Stimulated activated CD4-positive, alpha-beta T cell treated with anti-CD3 and anti-CD28 coated beads, Interleukin-4, amount 100 ng/mL, for 24 hours (primary cell): Measurements from ENCODE around the gene MEAF6.

ENCODE experiments used
- DNase-seq: peaks from one replicate; pipeline ENCODE4 v3.0.0-alpha.2; 2020

Gene MEAF6

DNA sequence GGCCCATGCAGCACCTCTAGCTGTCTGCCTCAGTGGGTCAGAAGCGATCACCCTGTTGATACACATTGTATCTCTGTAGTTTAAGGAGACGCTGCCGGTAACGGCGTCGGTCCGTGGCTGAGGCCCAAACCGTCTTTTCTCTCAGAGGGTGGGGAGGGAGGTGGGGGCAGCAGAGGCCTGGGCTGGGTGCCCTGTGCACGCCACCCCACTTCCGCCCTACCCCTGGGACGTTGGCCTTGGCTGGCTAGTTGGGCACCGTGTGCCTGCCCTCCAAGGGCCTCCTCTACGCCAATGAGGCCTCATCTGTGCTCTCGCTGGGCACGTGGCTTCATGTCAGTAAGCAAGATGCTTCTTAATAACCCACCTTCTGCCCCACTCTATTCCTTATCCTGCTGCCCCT is 30.8 kb downstream of the MEAF6 start:
- no peak for DNase-seq

DNA sequence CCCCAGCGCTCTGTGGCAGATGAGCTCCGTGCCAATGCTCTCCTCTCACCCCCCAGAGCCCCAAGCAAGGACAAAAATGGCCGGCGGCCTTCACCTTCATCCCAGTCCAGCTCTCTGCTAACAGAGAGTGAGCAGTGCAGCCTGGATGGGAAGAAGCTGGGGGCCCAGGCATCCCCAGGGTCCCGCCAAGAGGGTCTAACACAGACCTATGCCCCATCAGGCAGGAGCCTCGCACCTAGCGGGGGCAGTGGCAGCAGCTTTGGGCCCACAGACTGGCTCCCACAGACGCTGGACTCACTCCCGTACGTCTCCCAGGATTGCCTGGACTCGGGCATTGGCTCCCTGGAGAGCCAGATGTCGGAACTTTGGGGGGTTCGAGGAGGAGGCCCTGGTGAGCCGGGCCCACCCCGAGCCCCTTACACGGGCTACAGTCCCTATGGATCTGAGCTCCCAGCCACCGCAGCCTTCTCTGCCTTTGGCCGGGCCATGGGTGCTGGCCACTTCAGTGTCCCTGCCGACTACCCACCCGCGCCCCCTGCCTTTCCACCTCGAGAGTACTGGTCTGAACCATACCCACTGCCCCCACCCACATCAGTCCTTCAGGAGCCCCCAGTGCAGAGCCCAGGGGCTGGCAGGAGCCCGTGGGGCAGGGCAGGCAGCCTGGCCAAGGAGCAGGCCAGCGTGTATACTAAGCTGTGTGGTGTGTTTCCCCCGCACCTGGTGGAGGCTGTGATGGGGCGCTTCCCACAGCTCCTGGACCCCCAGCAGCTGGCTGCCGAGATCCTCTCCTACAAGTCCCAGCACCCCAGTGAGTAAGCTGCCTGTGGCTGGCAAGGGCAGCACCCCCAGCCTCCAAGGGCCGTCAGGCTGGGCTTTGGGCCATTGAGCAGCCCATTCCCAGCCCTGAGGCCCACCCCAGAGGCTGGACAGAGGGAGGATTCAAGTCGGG is 31.5 kb downstream of the MEAF6 start:
- no peak for DNase-seq

DNA sequence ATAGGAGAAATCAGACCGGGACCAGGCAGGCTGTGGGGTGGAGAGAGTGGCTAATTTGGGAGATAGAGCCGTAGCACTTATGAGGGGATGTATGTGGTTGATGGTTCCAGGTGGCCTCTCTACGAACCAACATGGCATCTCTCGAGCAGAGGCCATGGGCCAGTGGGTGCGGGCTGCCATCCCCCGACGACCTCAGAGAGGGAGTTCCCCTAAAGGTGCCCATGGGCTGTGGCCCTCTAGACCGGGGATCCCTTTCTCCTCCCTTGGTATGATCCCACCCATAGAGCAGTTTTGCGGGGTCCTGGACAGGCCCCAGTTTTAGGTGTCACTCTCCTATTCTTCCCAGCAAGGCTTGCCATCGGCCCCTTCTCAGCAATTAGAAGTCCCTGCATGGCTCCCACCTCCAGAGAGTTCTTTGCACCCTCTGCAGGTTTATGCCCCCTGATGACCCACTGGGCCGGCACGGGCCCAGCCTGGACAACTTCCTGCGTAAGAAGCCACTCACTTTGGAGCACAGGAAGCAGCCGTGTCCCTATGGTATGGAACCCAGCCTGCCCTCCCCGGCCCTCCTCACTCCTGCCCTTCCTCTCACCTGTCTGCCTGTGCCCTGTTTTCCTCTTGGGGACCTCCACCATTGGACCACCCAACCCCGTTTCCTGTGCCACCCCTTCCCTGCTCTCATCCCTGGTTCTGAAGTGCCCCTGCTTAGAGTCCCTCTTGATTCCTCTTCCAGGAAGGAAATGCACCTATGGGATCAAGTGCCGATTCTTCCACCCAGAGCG is 32.4 kb downstream of the MEAF6 start:
- no peak for DNase-seq

DNA sequence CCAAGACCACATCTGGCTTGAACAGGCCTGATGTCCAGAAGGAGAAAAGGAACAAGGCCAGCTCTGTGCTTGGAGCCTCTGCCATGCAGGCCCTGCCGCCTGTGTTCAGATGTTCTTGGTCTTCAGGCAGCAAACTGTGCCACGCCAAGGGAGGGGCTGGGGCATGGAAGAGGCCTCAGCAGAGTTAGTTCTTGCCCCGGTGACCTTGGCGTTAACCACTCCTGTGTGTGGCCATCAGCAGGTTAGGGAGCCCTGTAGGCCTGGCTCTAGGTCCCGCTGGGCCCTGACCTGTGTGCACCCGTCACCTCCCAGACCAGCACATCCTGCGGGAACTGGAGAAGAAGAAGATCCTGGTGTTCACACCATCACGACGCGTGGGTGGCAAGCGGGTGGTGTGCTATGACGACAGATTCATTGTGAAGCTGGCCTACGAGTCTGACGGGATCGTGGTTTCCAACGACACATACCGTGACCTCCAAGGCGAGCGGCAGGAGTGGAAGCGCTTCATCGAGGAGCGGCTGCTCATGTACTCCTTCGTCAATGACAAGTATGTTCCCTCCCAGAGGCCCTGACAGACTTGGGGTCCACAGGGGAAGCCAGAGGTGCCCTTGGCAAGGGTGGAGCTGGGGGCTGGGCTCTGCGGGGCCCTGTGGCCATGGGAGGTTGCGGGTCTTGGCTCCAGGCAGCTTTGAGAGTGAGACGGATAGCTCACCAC is 33.1 kb downstream of the MEAF6 start:
- peak; percentile 47 for DNase-seq

DNA sequence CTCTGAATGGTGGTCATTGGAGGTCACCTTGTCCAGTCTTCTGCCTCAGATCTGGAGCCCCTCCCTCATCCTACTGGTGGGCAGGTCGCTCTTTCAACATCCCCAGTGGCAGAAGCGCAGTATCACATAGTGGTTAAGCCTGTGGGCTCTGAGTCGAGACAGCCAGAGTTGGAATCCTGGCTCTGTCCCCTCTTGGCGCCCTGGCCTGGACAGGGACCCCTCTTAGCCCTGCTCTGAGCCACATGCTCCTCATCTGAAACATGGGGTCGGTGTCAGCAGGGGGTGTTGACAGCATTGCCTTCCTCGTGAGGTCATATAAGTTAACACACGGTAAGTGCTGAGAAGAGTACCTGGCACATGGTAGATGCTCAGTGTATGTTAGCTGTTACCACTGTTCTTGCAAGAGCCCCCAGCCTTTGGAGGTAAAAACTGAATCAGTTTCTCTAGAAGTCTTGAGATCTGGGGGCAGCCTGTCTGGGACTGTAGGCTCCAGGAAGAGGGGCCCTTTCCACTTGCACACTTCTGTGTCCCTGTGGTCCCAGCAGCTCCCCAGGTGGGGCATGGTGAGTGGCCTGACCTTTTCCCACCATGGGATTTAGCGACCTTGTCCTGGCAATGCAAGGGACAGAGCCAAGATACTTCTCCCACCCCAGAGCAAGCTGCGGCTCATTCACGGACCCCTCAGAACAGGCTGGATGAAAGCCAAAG is 33.8 kb downstream of the MEAF6 start:
- no peak for DNase-seq

DNA sequence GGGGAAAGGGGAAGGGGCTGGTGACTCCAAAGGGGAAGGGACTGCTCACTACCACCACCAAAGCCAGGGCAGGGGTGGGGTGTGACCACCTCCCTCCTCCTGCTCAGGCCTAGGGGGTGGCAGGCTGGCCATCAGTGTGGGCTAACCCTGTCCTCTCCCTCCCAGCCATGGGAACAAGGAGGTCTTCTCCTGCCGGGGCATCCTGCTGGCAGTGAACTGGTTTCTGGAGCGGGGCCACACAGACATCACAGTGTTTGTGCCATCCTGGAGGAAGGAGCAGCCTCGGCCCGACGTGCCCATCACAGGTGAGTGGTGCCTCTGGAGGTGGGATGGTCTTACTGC is 34.5 kb downstream of the MEAF6 start:
- DNase-seq, result peak; percentile 21

DNA sequence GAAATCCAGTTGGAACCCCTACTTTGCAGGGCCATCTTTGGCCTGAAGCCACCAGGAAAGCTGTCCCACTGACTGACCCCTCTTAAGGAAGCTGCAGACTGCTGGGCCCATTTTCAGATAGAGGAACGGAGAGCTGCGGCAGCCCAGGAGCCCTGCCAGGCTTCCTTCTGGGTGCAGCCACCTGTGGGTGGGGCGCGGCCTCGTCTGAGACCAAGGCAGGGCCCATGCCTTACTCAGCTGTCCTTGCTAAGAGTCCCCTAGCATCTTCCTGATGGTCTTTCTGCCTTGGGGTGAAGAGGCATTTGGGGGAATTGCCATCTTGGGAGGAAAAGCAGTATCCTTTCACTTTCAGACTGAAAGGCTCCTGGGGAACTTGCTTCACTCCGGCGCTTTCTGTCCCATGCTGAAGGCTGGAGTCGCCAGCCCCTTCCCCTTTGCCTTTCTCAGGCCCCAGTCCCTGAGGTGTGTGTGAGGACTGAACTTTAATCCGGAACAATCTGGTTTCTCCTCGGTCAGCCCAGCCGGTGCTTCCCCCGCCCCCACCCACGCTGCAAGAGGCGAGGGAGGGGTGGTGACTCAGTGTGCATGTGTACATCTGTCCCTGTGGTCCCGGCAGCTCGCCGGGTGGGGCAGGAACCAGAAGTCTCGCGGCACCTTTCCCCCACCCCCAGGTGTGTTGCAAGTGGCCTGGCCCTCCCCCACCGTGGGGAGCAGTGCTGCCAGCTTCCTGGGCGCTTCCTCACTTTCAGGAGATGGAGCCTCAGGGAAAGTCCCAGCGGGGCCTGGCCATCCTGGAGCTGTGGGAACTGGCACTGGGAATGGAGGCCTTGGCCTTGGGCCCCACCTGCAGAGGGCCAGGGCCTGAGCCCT is 35.1 kb downstream of the MEAF6 start:
- DNase-seq, result peak; percentile 94

DNA sequence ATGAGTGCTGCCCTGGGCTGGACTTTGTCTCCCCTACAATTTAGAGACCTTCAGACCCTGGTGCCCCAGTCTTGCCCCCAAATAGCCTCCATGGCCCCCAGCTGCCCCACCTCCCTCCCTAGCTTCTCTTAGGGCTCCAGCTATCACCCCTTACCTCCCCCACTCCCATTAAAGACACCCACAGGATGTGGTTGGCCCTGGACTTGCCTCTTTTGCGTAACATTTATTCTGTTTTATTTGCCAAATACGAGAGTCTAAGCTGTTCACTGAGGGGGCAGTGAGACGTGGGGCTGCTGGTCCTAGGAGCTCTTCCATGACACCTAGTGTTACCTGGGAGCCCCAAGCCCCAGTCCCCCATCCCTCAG is 35.7 kb downstream of the MEAF6 start:
- peak; percentile 46 for DNase-seq

DNA sequence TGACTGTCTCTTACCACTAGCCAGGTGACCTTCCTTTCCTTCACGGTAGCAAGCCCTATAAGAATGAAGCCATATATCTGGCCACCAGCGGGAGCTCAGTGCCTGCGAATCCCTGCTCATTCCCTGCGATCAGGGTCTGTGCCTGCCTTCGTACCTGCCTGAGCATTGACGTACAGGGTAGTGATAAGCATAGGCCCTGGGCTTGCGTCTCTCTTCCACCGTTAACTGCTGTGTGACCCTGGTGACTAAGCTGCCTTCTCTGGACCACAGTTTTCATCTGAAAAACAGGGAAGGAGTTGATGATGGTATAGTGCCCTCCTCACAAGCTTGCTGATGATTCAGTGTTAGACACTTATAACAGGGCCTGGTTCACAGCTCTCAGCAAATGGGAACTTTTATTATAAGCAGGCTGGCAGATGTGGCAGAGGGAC is 36.1 kb downstream of the MEAF6 start:
- peak; percentile 75 for DNase-seq

DNA sequence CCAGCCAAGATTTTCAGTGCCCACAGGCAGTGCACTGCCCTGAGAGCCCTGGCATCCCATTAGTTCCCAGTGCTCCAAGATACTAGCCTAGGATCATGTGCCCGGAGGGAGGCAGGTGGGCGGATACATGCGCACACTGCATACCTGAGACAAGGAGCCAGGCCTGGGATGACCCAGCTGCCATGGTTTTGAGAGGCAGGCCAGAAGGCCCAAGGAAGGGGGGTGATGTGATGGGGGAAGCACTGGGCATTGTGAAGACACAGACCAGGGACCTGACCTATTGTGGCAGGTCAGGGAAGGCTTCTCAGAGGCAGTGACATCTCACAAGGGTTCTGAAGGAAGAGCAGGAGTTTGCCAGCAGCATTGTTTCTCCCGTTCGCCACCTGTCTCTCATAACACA is 36.6 kb downstream of the MEAF6 start:
- no peak for DNase-seq

DNA sequence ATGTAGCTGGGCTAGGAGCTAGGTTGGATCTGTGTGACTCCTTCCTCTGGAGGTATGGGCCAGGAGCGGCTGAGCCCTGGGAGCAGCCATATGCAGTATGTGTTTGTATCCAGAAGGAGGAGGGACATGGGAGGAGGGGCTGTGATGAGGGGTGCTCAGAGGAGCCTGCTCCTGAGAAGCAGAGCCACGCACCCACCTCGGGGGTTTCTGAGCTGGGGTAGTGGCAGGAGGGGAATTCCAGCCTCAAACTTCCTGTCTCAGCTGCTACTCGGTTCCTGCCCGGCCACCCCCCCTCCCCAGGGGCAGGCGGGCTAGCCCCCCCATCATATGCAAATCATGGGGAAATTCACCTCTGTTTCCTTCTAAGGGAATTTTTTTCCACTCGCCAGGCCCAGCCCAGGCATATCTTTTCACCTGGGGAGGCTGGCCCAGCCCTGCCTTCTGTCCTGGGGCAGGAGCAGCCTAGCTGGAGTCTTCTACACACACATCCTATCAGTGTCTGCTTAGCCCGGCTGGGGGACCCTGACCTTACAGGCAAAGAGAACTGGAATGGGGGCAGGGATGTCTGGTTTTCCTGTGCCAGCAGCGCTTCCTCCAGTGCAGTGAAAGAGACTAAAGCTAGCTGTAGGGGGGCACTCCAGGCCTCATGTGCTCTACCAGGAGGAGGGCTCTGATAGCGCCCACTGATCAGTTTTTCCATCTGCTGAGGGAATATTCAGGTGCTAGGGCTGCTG is 37.2 kb downstream of the MEAF6 start:
- DNase-seq, result peak; percentile 89

DNA sequence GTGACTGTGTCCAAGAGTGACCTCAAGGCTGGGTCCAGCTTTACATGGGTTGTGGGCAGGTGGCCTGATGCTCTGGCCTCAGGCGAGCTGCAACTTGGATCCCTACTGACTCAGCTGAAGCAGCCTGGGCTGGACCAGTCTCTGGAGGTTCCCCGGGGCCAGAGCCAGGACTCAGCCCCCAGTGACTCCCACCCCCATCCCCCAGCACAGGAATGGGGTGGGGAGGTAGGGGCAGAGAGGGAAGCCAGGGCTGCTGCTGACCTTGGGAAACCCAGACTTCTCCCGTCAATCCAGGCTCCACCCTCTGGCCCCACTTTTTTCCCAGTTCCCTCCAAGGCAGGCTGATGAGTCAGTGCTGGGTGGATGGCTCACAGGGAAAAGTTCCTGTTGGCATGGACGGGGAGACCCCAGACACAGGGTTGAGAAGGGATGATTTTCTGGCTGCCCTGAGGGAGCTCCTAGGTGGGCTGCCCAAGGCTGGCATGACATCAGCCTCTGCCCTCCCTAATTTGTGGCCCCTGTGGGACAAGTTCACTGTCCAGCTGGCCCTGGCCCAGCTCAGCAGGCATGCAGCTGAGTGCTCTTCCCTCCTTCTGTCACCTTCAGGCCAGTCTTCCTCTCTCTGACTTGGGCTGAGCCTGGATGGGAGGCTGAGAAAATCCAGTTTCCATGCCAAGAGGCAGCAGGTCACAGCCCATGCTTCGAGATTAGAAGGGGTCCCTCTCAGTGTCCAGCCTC is 37.9 kb downstream of the MEAF6 start:
- DNase-seq, result no peak

DNA sequence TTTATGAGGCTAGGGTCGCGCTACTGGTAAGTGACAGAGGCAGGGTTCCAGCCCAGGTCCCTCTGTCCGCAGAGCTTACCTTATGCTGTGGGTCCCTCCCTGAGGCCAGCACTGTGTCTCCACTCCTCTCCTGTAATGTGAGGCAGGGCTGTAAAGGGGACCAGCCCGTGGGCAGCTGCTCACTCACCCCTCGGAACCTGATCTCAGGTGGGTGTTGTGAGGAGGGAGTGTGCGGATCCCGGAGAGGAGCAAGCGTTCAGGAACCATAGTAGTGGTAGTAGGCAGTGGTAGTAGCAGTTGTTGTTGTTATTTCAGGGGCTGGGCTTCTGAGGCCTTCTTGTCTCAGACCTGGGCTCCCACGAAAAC is 38.5 kb downstream of the MEAF6 start:
- DNase-seq, result no peak

DNA sequence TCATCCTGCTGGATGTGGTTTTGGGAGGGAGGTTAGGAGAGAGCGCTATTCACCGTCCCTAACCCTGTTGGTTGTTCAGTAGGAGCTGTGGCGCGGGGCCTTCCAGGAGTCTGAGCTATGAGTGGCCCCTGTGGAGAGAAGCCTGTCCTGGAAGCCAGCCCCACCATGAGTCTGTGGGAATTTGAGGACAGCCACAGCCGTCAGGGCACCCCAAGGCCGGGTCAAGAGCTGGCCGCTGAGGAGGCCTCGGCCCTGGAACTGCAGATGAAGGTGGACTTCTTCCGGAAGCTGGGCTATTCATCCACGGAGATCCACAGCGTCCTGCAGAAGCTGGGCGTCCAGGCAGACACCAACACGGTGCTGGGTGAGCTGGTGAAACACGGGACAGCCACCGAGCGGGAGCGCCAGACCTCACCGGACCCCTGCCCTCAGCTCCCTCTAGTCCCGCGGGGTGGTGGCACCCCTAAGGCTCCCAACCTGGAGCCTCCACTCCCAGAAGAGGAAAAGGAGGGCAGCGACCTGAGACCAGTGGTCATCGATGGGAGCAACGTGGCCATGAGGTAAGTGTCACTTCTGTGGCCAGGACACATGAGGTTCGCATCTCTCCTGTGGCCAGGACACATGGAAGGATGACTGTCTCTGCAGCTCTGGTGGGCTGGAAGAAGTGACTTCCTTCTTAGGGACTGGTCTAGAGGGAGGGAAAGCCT is 39.0 kb downstream of the MEAF6 start:
- DNase-seq, result no peak

DNA sequence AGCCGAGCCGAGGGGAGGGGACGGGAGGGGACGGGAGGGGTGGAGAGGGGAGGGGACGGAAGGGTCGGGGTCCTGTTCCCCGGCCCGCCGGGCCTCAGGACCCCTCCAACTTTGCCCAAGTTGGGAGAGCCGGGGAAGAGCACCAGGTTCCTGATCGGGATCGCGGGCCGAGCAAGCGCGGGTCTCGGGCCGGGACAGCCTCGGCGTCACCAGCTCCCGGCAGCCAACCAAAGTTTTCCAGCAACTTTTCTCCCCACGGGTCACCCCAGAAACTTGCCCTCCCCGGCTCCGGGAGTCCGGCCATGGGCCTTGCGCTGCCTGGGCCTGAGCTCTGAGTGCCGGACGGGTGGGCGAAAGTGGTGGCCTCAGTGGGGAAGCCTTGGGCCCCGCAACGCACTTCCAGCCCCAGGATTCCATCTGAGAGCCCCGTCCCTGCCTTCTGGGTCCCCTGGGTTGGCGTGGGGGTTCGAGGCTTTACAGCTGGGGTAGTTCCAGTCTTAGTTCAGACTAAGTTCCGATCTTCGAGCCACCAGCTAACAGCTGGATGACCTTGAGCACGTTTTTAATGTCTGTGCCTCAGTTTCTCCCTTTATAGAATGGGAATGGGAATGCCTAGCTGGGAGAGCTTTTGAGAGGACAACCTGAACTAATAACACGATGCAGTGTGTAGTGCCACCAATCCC is 39.7 kb downstream of the MEAF6 start:
- peak; percentile 36 for DNase-seq

DNA sequence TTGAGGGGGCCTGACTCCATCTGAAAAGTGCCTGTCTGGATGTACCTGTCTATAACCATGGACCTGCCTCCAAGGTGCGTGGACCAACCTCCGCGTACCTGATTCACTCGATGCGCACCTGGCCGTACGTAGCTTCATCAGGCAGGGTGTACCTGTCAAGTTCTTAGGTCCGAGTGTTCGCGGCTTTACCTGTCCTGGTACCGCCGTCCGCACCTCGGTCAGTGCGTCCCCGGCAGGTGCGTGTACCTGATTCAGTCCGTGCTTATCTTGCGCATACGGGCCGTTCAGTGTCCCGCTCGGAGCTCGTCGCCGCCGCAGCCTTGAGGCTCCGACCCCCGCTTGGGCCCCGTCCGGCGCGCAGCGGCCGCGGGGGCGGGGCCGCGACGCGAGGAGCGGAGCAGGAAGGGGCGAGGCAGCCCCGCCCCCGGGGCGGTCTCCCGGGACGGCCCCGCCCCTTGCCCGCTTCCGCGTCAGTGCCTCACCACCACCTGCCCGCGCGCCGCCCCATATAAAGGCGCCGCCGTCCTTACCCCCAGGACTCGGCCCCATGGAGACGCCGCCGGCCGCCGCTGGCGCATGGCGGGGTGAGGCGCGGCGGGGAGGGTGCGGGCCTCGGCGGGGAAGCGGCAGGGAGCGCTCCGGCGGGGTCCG is 40.4 kb downstream of the MEAF6 start, which contains the start of gene ZC3H12A:
TSS of gene ZC3H12A (plus strand) at position 535 of the 651 bp plus-strand sequence. CDS start 917 bp downstream, outside the sequence.
- DNase-seq, result peak; percentile 92

DNA sequence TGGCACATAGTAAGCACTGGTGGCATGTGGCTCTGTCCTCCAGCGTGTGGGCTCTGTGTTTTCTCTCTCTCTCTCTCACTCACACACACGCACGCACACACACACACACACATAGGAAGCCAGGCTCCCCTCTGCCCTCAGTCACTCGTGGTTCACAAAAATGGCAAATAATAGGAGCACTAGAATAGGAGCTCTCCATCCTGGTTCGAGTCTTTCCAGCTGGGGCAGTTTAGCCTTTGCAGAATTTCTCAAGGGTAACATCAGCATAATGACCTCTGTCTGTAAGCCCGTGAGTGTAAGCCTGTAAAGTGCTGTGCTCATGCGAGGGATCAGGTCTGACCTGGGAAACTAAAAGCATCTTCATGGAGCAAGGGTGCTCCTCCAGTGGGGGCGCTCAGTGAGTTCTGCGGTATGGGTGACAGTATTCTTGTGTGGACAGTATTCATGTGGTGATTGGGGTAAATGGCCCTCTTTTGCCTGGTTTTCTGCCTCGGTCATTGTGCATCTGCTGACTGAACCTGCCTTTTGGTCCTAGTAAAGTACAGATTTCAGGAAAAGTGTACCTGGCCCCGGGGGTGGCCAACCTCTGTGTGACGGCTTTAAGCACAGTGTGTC is 41.0 kb downstream of the MEAF6 start:
- peak; percentile 54 for DNase-seq

DNA sequence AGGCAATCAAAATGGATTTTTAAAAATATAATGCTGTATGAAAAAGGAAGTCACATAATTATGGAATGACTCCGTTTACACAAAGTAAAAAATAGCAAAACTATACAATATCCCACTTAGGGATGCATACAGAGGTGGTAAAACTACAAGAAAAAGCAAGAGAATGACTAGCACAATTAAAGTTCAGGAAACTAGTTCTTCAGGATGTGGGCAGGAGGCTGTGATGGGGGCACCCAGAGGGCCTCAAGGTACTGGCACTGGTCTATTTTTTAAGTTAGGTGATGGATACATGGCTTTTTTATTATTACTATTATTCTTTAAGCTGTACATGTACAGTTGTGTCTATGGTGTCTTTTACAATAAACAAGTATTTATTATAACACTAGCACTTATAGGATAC is 41.6 kb downstream of the MEAF6 start:
- DNase-seq, result no peak
